B cell (primary cell): ENCODE data around the gene TTC28. TPM values are rescaled to one million over a fixed set of nuclear protein-coding genes. Genes with fewer than 3 reads are reported as not detected.

Source experiments
- ATAC-seq: fragments of 200-7000 bp; cut with Tn5 transposase; one replicate; pipeline ENCODE4 v1.10.0; 2021; ENCODE audit warnings: low read depth, mild to moderate bottlenecking, moderate number of reproducible peaks, moderate library complexity
- CTCF ChIA-PET: fragments of 350-600 bp; sonication (Branson Sonifier 250); formaldehyde crosslinking; loops from one replicate; lab custom pipeline; 2021; ENCODE audit warnings: antibody characterized with exemption, inconsistent platforms; lab: Charles Lee
- POLR2A ChIA-PET: fragments of 350-600 bp; sonication (Branson Sonifier 250); formaldehyde crosslinking; loops from one replicate; lab custom pipeline; 2021; ENCODE audit warnings: antibody characterized with exemption; lab: Charles Lee
- DNase-seq: peaks from one replicate; pipeline ENCODE4 v3.0.0; 2013
- H2AFZ ChIP-seq: 2 replicates; pipeline ENCODE4 v1.6.1; 2012; ENCODE audit warnings: mild to moderate bottlenecking, low read depth, low read length; ENCODE audit not compliant: insufficient read depth, poor library complexity, severe bottlenecking
- H3K27ac ChIP-seq, 2 donors: 1 replicate in 1 of 2; 2 replicates in 1 of 2; pipeline ENCODE4 v1.5.1; 2012 to 2013; ENCODE audit warnings: low read length in 2 of 2, mild to moderate bottlenecking in 2 of 2, moderate library complexity in 1 of 2
- H3K27me3 ChIP-seq, 4 experiments: fragments of 200-600 bp in 1 of 4; sonication (generic) in 1 of 4; replicated peaks in 1 of 4; 1 replicate in 2 of 4; 2 replicates in 2 of 4; pipeline versions ENCODE4 v1.6.1 to v1.7.0; 2013 to 2016; ENCODE audit warnings: low read length in 3 of 4, mild to moderate bottlenecking in 2 of 4, mixed read lengths in 1 of 4, moderate library complexity in 1 of 4; ENCODE audit not compliant: insufficient read depth in 4 of 4, control insufficient read depth in 3 of 4; ENCODE audit errors: control extremely low read depth in 1 of 4
- H3K36me3 ChIP-seq, 2 experiments: replicated peaks in 1 of 2; 1 replicate in 1 of 2; 2 replicates in 1 of 2; pipeline versions ENCODE4 v1.6.1 to v1.7.1; 2013; ENCODE audit warnings: low read length in 1 of 2; ENCODE audit not compliant: insufficient read depth in 2 of 2, control insufficient read depth in 1 of 2; ENCODE audit errors: control extremely low read depth in 1 of 2, extremely low read depth in 1 of 2
- H3K4me1 ChIP-seq, 2 donors: fragments of 200-600 bp in 1 of 2; sonication (generic) in 1 of 2; 1 replicate in 1 of 2; 2 replicates in 1 of 2; pipeline versions ENCODE4 v1.5.1 to v1.6.1; 2013 to 2017; ENCODE audit warnings: low read length in 2 of 2; ENCODE audit not compliant: control insufficient read depth in 2 of 2, insufficient read depth in 2 of 2
- H3K4me2 ChIP-seq: replicated peaks from 2 replicates; pipeline ENCODE3; 2012; ENCODE audit warnings: mild to moderate bottlenecking, low read depth, low read length; ENCODE audit not compliant: poor library complexity, severe bottlenecking
- H3K4me3 ChIP-seq, 5 experiments: fragments of 200-600 bp in 1 of 5; sonication (generic) in 1 of 5; 1 replicate in 3 of 5; 2 replicates in 2 of 5; pipeline versions ENCODE4 v1.5.1 to v1.7.0; 2011 to 2016; ENCODE audit warnings: low read length in 4 of 5, mild to moderate bottlenecking in 4 of 5, low read depth in 2 of 5, control low read depth in 1 of 5, moderate library complexity in 1 of 5; ENCODE audit not compliant: insufficient read depth in 1 of 5; ENCODE audit errors: control extremely low read depth in 1 of 5, extremely low read depth in 1 of 5
- H3K79me2 ChIP-seq: fragments of 200-600 bp; sonication (generic); one replicate; pipeline ENCODE4 v1.6.0; 2016; ENCODE audit warnings: low read length; ENCODE audit not compliant: control insufficient read depth, insufficient read depth
- H3K9ac ChIP-seq: fragments of 200-600 bp; sonication (generic); 2 replicates; pipeline ENCODE4 v1.6.1; 2017; ENCODE audit warnings: mild to moderate bottlenecking, low read length, moderate library complexity
- H3K9me3 ChIP-seq, 3 donors: one replicate each; pipeline versions ENCODE4 v1.6.1 to v1.7.1; 2013; ENCODE audit warnings: low read length in 2 of 3; ENCODE audit not compliant: control insufficient read depth in 2 of 3, insufficient read depth in 1 of 3; ENCODE audit errors: control extremely low read depth in 1 of 3
- H4K20me1 ChIP-seq: 2 replicates; pipeline ENCODE4 v1.6.0; 2012; ENCODE audit warnings: mild to moderate bottlenecking, low read length; ENCODE audit not compliant: insufficient read depth, control insufficient read depth, poor library complexity, severe bottlenecking
- H3K27ac Mint-ChIP-seq: one replicate; pipeline ENCODE4 v1.8.0; 2021; ENCODE audit warnings: mixed read lengths
- H3K27me3 Mint-ChIP-seq: one replicate; pipeline ENCODE4 v1.8.0; 2021; ENCODE audit warnings: mixed read lengths
- H3K4me1 Mint-ChIP-seq: one replicate; pipeline ENCODE4 v1.8.0; 2021; ENCODE audit warnings: mixed read lengths
- H3K4me3 Mint-ChIP-seq: one replicate; pipeline ENCODE4 v1.8.0; 2021; ENCODE audit warnings: mixed read lengths
- H3K9me3 Mint-ChIP-seq: one replicate; pipeline ENCODE4 v1.8.0; 2022; ENCODE audit warnings: mixed read lengths; ENCODE audit not compliant: insufficient read depth
- CTCF ChIP-seq: fragments of 200-600 bp; IDR thresholded peaks from one replicate; pipeline ENCODE4 v1.8.0; 2022; ENCODE audit warnings: antibody characterized with exemption, mild to moderate bottlenecking
- EZH2 ChIP-seq: IDR thresholded peaks from 2 replicates; pipeline ENCODE4 v1.6.1; 2012; ENCODE audit warnings: borderline replicate concordance, low read depth, mild to moderate bottlenecking, moderate library complexity, low read length; ENCODE audit not compliant: insufficient read depth, poor library complexity, severe bottlenecking
- WGBS: methylation state at CpG from one replicate; pipeline ENCODE4 v1.1.5; 2013; ENCODE audit warnings: missing lambda C conversion rate; ENCODE audit not compliant: insufficient coverage; 5-methylcytosine and 5-hydroxymethylcytosine counted together
- intact Hi-C: fragments of 100-400 bp; cut with micrococcal nuclease; formaldehyde crosslinking; loops from one replicate; pipeline ENCODE4 v1.10.0; 2022
- polyA plus RNA-seq: library from polyadenylated mRNA; depleted of rRNA; stranded (reverse); fragments of >200 nt; gene quantifications from 2 replicates; pipeline ENCODE4 v1.2.3, GENCODE V29; 2012
- total RNA-seq, 2 donors: library from RNA; stranded (reverse); fragments of 120-200 nt in 1 of 2; gene quantifications; 1 replicate in 1 of 2; 2 replicates in 1 of 2; pipeline versions ENCODE4 v1.2.3 to v1.2.4, GENCODE V29; 2013 to 2022

TTC28 gene
- total and polyA plus RNA-seq, 2 donors (not counting 1 experiment from before 2014, with no cell fraction given), result 4.5 to 7.3 TPM

GRCh38 chr22:28711341-28711740, 31.7 kb upstream of the TTC28 start:
- Mint-ChIP-seq H3K27me3 (no peaks in the 10 kb centered on the region), H3K4me3 (no peak overlapping the region), H3K4me1 (peaks cover 13% of the 10 kb centered on the region), H3K27ac (no peak overlapping the region), H3K9me3 (no peaks in the 10 kb centered on the region)
- TF ChIP-seq CTCF, result no peak
- TF ChIP-seq EZH2, result no peak
- H3K9ac ChIP-seq, result no peak overlapping the region
- no peak overlapping the region for H3K4me2 ChIP-seq
- no peaks in the 10 kb centered on the region for H3K9me3 ChIP-seq
- ChIA-PET CTCF (no interaction called here), POLR2A (no interaction called here)
- no peak overlapping the region for H2AFZ ChIP-seq
- H3K4me1 ChIP-seq, result peaks cover 12% of the 10 kb centered on the region in 2 donors
- no peak overlapping the region for H3K27ac ChIP-seq
- H3K79me2 ChIP-seq, result no peaks in the 10 kb centered on the region
- no peaks in the 10 kb centered on the region for H4K20me1 ChIP-seq
- WGBS, result no CpG with 5 or more reads among the region's 2 CpGs
- intact Hi-C loops, result no loop called here
- no peaks in the 10 kb centered on the region for H3K27me3 ChIP-seq
- peaks cover 1 to 6% of the 10 kb centered on the region in 2 experiments for H3K36me3 ChIP-seq
- H3K4me3 ChIP-seq, result no peak overlapping the region
- no peak for ATAC-seq
- no peak for DNase-seq

- intact Hi-C loops, result no loop called here
- POLR2A ChIA-PET, result no interaction called here
- WGBS, result no CpG with 5 or more reads among the region's 3 CpGs
Observed at GRCh38 chr22:28710576-28711191, 31.0 kb upstream of the TTC28 start.

More at GRCh38 chr22:28710576-28711191, 31.0 kb upstream of the TTC28 start:
- H3K4me2 ChIP-seq, result no peak overlapping the region
- peaks cover 1 to 6% of the 10 kb centered on the region in 2 experiments for H3K36me3 ChIP-seq
- H3K27me3 ChIP-seq, result no peaks in the 10 kb centered on the region
- no peak overlapping the region for H3K27ac ChIP-seq
- H3K4me3 Mint-ChIP-seq, result no peak overlapping the region
- H2AFZ ChIP-seq, result no peak overlapping the region
- H4K20me1 ChIP-seq, result no peaks in the 10 kb centered on the region
- ATAC-seq (no peak), DNase-seq (no peak)
- no peaks in the 10 kb centered on the region for H3K79me2 ChIP-seq
- no peak overlapping the region for H3K9ac ChIP-seq
- H3K9me3 ChIP-seq, result no peaks in the 10 kb centered on the region
- H3K27ac Mint-ChIP-seq, result no peak overlapping the region
- H3K4me1 Mint-ChIP-seq, result peaks cover 18% of the 10 kb centered on the region
- H3K4me1 ChIP-seq, result peaks cover 18 to 19% of the 10 kb centered on the region in 2 donors
- H3K9me3 Mint-ChIP-seq, result no peaks in the 10 kb centered on the region
- no peak overlapping the region for H3K4me3 ChIP-seq
- TF ChIP-seq CTCF, result no peak
- no peak for TF ChIP-seq EZH2
- H3K27me3 Mint-ChIP-seq, result no peaks in the 10 kb centered on the region
- CTCF ChIA-PET, result interaction anchor here (0.6 kb wide), 1 partner anchor 163 kb away, joined by 3 read pairs; no protein-coding TSS in a partner anchor
